ENCODE data around the gene CABP2. TPM values are rescaled to one million over a fixed set of nuclear protein-coding genes. Genes with fewer than 3 reads are reported as not detected.

Gene CABP2
- total RNA-seq, 6 experiments from 2014 or later: not detected

DNA sequence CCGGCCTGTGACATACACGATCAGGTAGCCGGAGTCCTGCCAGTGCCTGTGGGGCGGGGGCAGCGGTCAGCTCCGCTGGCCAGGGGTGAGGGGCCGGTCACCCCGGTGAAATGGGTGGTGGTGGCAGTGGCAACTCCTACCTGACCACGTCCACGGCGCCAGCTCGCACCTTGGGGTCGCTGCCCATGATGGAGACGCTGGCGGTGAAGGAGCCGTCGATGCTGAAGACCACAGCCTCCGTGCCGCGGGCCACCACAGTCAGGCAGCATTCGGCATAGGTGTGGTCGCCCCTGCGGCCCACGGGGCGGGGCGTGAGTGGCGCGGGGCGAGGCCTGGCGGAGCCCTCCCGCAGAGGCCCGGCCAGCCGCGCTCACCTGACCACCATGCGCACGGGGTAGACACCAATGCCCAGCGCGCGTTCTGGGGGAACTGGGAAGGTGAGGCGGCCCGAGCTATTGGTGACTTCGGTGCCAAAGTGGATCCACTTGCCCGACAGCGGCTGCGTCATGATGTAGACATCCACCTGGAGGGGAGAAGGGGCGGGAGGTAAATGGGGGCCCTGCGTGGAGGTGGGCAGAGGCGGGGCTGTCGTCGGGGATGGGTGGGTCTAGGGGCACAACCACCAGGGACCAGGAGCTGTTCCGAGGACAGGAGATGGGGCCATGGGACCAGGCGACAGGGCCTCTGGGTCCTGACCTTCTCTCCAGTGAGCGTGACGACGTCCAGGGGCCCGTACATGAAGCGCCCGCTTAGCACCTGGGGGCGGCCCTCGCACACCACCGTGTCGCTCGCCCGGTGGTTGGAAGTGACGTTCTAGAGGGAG is 29.5 kb downstream of the CABP2 start:
- no peak for DNase-seq
- TF ChIP-seq, protein P1, sequence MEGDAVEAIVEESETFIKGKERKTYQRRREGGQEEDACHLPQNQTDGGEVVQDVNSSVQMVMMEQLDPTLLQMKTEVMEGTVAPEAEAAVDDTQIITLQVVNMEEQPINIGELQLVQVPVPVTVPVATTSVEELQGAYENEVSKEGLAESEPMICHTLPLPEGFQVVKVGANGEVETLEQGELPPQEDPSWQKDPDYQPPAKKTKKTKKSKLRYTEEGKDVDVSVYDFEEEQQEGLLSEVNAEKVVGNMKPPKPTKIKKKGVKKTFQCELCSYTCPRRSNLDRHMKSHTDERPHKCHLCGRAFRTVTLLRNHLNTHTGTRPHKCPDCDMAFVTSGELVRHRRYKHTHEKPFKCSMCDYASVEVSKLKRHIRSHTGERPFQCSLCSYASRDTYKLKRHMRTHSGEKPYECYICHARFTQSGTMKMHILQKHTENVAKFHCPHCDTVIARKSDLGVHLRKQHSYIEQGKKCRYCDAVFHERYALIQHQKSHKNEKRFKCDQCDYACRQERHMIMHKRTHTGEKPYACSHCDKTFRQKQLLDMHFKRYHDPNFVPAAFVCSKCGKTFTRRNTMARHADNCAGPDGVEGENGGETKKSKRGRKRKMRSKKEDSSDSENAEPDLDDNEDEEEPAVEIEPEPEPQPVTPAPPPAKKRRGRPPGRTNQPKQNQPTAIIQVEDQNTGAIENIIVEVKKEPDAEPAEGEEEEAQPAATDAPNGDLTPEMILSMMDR (IDR thresholded peaks at IDR 0.05): no peak

DNA sequence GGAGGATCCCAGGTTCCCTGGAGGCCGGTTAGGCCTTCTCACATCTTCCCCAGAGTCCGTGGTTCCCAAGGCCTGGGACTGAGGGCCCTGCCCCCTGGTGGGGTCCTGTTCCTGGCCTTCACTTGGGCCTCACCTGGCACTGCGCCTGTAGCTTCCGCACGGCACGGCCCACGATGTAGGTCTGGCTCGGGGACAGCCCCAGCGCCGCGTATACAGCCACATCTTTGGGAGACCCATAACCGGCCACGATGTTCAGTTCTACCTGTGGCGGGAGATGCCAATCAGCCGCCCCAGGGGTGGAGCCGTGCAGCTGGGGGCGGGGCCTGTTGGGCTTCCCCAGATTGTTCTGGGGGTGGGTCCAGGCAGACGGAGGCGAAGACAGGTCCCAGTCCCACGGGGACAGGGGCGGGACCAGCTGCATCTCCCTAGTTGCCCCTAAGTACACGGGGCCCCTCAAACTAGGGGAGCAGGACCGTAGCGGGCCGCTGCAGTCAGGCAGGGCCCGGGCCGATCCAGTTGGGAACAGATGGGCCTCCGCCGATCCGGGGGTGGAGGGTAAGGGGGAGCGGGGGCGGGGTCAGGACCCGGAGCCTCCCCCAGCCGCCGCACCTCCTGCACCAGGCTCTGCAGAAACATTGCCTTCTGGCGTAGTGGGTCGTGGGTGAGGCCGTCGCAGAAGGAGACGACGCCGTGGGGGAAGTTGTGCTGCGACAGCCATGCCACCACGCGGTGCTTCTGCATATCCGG is 30.3 kb downstream of the CABP2 start:
- H3K36me3 Mint-ChIP-seq (ENCODE audit: low read depth): peaks cover 1% of the 10 kb centered on the region; the same call in 1 of the 2 replicates

More for the DNA sequence above, 29.5 kb downstream of the CABP2 start:
- H3K4me3 Mint-ChIP-seq: no peak overlapping the region
- no peak overlapping the region for H3K27ac Mint-ChIP-seq
- no peaks in the 10 kb centered on the region for H3K4me1 Mint-ChIP-seq (ENCODE audit: low read depth)
- peaks cover 5% of the 10 kb centered on the region; the same call in 1 of the 2 replicates for H3K27me3 Mint-ChIP-seq (ENCODE audit: insufficient read depth)
- H3K9me3 Mint-ChIP-seq: no peaks in the 10 kb centered on the region
- H3K36me3 Mint-ChIP-seq (ENCODE audit: low read depth): no peaks in the 10 kb centered on the region

DNA sequence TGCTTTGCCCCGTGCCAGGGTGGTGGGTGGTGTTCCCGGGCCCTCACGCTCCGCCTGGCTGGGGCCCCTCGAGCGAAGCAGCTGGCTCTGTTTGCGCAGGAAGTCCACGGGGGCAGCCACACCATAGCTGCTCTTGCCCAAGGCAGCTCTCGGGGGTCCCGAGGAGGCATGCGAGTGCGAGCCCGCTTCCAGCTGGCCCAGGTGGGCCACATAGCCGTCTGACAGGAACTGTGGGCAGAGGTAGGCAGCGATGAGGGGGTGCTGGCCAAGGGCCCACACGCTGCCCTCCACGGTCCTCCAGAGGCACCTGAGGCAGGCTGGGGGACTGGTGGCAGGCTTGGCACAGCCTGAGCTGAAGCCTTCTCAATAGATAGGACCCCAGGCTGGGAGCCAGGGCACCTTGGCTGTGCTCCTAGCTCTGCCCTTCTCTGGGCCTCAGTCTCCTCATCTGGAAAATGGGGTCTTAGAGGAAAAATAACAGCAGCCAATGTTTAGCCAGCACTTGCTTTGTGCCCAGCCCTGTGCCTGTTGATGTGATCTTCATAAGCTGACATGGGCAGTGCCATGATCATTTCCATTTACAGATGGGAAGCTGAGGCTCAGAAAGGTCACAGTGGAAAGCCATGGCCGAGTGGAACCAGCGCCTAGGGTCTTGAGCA is 31.0 kb downstream of the CABP2 start:
- Mint-ChIP-seq H3K27me3 (ENCODE audit: insufficient read depth) (peaks cover 5% of the 10 kb centered on the region; the same call in 1 of the 2 replicates), H3K27ac (no peak overlapping the region), H3K4me1 (ENCODE audit: low read depth) (no peaks in the 10 kb centered on the region), H3K9me3 (no peaks in the 10 kb centered on the region), H3K4me3 (no peak overlapping the region), H3K36me3 (ENCODE audit: low read depth) (peaks cover 8% of the 10 kb centered on the region)
- no peak for DNase-seq
- TF ChIP-seq, protein P1 (IDR thresholded peaks at IDR 0.05): no peak

More for the DNA sequence above, 30.3 kb downstream of the CABP2 start:
- H3K9me3 Mint-ChIP-seq: no peaks in the 10 kb centered on the region
- no peaks in the 10 kb centered on the region for H3K4me1 Mint-ChIP-seq (ENCODE audit: low read depth)
- H3K27ac Mint-ChIP-seq: no peak overlapping the region
- DNase-seq: no peak
- TF ChIP-seq, protein P1 (IDR thresholded peaks at IDR 0.05): no peak
- peaks cover 5% of the 10 kb centered on the region; the same call in 1 of the 2 replicates for H3K27me3 Mint-ChIP-seq (ENCODE audit: insufficient read depth)
- no peak overlapping the region for H3K4me3 Mint-ChIP-seq

DNA sequence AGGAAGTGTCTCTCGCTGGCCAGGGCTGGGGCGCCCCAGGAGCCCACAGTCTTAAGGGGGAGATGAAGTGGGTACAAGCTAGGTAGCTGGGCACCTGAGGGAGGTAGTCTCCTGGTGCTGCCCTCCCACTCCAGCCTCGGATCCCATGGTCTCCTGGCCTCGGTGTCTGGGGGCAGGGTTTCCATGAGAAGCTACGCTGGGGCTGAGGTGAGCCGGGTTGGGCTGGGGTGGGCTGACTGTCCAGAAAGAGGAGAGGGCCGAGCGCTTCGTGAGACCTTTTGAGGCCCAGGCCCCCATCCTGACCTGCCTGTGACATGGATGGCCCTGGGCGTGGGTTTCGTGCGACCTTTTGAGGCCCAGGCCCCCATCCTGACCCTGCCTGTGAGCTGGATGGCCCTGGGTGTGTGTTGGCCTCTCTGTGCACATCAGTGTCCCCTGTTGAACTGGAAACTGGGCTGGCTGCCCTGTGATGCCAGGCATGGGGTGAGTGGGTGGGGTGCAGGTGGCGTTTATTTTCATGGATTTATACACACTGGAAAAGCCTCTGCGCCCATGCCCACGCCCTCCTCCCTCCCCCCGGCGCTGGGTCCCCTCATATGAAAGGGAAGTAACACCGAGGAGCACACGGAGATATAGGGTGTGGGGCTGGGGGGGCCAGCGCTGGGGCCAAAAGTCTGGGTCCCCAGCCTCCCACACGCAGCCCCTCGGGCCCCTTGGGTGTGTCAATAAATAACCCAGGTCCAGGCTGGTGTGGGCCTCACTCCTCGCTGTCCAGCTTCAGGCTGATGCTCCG is 31.8 kb downstream of the CABP2 start:
- no peak for DNase-seq
- H3K27me3 Mint-ChIP-seq (ENCODE audit: insufficient read depth): peaks cover 5% of the 10 kb centered on the region; the same call in 1 of the 2 replicates
- TF ChIP-seq, protein P1 (IDR thresholded peaks at IDR 0.05): no peak
- no peak overlapping the region for H3K4me3 Mint-ChIP-seq
- no peak overlapping the region for H3K27ac Mint-ChIP-seq
- 0 out of 2 replicates have a peak, but pooled peaks cover under 1% of the 10 kb centered on the region for H3K4me1 Mint-ChIP-seq (ENCODE audit: low read depth)
- peaks cover 8% of the 10 kb centered on the region for H3K36me3 Mint-ChIP-seq (ENCODE audit: low read depth)
- no peaks in the 10 kb centered on the region for H3K9me3 Mint-ChIP-seq

DNA sequence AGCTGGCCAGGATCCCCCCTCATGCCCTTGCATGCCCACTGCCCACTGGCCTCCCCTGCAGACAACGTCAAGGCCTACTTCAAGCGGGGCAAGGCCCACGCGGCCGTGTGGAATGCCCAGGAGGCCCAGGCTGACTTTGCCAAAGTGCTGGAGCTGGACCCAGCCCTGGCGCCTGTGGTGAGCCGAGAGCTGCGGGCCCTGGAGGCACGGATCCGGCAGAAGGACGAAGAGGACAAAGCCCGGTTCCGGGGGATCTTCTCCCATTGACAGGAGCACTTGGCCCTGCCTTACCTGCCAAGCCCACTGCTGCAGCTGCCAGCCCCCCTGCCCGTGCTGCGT is 32.5 kb downstream of the CABP2 start:
- DNase-seq: no peak
- Mint-ChIP-seq H3K4me1 (ENCODE audit: low read depth) (peaks cover 7% of the 10 kb centered on the region), H3K4me3 (no peak overlapping the region), H3K27ac (no peak overlapping the region), H3K36me3 (ENCODE audit: low read depth) (peaks cover 12% of the 10 kb centered on the region), H3K27me3 (ENCODE audit: insufficient read depth) (peaks cover 5% of the 10 kb centered on the region; the same call in 1 of the 2 replicates), H3K9me3 (no peaks in the 10 kb centered on the region)
- TF ChIP-seq, protein P1 (IDR thresholded peaks at IDR 0.05): no peak

All from HFFc6 (cell line).